ENCODE measurements around the gene UBAP2.

Gene UBAP2

DNA sequence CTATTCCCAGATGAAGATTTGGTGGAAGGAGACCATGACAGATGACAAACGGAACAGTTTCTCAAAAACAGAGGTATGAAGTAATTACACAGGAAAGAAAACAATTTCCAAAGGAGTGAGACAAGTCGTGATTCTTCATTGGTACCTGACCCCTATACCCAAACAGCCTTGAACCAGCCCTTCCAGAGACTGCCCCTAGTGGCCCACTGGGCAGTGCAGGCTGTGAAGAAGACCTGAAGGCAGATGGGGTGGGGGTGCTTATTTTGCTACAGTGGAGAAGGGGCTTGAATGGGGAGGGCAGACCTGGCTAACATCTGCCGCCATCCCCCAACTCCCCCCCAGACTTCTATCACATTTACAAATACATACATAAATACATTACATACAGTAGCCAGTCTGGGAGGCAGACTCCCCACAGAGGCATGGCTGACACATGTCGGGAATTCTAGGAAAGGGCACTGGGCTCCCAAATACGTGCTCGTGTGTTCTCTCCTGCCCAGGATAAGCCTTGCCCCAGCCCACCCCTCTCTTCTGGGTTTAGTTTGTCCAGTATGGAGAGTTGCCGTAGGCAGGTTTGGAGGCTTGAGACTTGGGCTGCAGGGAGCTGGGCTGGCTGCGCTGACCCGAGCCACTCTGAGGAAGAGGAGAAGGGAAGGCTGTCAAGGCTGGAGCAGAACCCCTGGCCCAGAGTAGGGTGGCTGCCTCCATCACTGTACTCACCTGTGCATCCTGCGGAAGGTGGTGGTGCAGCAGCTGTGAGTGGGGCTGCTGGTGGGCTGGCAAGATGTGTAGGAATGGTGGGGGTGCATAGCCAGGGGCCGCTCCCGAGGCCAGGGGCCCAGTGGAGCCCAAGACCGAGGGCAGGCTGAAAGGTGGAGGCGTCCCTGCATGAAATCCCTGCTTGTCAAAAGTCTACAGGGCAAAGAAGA lies 126.5 kb downstream of the UBAP2 start:
- DNase-seq, result no peak

DNA sequence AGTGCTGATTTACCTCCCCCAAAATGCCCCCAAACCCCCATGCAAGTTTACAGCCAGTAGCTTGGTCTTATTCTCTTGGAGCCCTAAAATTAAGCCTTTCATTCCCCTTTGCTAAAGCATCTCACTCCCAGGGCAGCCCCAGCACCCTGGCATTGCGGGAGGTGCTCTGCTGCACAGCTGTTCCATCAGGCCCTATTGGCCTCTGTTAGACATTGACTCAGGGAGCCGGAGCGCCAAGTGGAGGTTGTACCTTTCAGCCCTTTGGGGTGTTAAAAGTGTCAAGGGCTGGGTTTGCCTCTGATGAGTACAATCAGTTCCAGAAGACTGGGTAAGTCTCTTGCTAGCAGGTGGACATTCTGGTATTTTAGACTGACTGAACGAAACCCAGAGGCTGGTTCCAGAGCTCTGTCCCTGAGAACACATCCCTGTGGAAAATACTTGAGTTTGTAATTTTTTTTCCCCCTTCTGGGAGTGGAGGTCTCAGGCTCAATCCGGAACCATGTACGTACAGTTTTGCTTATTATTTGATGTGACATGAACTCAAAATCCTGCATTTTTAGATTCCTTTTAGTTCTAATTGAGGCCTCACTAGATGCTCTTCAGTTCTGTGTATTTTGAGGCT lies 129.3 kb downstream of the UBAP2 start:
- DNase-seq, result no peak

DNA sequence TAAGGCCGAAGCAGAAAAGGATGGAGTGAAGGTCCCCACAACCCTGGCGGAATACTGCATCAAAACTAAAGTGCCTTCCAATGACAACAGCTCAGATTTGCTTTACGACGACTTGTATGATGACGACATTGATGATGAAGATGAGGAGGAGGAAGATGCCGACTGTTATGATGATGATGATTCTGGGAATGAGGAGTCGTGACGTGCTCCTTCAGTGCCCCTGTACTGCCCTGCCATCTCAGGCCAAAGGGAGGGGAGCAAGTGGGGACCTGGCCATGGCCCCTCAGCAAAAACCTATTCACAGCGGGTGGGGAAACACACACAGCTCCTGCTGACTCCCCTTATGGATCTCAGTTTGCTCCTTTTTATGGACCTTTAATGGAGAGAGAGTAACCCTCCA lies 131.7 kb downstream of the UBAP2 start:
- DNase-seq, result no peak

- DNase-seq, result no peak
Measured at GRCh38 chr9:33914887-33915628, 133.6 kb downstream of the UBAP2 start.

DNA sequence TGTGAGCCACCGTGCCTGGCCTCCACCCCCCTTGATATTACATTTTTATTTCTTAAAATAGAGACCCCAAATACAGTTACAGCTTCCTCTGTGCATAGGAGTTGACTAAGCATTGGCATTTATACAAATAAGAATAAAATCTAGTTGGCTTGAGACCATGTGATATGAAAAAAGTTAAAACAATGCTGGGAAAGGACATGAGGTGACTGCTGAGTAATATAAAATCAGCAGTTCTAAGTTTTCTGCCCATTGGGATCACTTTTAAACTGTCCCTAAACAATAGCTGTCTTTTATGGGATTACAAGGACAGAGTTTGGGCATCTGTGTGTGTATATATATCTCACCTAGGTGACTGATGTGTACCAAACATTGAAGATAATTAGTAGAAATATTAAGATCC lies 135.1 kb downstream of the UBAP2 start:
- no peak for DNase-seq

DNA sequence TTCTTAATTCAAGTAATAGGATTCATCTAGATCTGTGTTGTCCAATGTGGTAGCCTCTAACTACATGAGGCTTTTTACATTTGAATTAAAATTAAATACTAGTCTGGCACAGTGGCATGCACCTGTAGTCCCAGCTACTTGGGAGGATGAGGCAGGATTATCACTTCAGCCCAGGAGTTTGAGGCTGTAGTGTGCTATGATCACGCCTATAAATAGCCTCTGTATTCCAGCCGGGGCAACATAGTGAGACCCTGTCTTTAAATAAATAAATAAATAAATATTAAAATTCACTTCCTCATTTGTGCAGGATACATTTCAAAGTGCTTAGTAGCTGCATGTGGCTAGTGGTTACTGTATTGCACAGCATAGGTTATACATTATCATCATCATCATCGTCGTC lies 139.9 kb downstream of the UBAP2 start:
- DNase-seq, result no peak

DNA sequence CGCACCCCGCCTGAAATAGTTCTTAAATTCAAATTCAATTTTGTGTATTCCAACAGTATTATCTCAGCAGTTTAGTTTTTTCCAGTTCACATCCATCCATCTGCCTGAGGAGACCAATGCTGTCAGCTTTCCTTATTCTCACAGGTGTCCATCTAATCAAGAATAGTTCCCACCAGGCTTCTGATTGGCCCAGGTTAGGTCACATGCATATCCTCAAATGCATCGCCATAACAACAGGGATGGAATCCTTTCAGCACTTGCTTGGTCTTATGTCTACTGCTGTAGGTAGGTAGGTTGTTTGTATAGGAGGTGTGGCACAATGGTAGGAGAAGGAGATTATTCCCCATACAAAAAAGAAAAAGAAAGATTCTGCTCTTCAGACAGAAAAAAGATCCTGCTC lies 140.6 kb downstream of the UBAP2 start:
- no peak for DNase-seq

DNA sequence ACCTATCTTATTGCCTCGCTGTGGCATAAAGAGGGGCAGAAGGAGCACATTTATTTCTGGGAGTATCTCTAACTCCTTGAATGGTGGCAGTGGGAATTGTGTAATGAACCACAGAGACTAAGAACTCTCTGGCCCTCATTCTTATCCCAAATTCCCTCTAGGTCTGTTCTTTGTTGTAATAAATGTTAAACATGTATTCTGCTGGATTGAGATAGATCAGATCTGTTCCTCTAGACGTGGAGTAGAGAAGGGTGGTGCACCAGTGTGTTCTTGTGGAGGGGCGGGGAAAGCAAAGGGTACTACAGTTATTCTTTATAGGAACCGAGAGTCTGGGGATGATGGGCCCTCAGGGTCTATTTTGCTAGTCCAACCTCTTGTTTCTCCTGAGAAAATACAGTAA lies 141.3 kb downstream of the UBAP2 start:
- no peak for DNase-seq

DNA sequence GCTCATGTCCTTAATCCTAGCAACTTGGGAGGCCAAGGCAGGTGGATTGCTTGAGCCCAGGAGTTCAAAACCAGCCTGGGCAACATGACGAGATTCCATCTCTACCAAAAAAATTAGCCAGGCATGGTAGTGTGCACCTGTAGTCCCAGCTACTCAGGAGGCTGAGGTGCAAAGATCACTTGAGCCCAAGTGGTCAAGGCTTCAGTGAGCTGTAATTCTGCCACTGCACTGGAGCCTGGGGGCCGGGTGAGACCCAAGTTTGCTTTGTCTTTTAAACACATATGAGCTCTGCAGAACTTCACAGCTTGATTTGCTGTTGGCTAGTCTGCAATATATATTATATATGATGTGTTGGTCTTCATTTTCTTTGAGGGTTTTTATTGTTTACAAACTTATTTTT lies 141.9 kb downstream of the UBAP2 start:
- no peak for DNase-seq

- no peak for DNase-seq
Measured at GRCh38 chr9:33905137-33905536, 143.6 kb downstream of the UBAP2 start.

DNA sequence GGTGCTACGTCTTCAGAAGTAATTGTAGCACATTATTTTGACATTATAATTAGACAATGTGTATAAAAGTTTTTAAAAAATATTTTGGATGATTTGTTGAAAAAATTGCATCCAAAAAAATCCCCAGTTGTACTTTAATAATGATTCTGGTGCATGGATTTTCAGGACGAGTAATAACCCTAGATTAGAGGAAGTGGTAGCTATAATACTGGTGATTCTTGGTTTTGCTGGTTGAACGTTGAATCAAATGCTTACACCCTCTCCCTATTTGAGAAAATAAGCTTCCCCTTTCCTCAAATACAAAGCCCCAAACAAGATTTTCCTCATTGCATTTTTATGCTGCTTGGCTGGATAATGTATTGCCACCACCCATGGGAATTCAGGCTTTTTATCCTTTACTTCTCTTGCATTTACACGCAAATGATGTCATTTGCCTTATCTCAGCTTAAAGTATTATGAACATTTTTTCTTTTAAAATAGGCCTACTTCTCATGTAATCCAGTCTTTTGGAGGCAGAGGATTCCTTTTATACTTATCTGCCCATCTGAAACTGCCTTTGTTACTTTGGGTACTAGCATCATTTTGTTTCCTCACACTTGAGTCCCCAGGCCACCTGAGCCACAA lies 145.4 kb downstream of the UBAP2 start:
- no peak for DNase-seq

- no peak for DNase-seq
Measured at GRCh38 chr9:33894316-33894715, 154.4 kb downstream of the UBAP2 start.

DNA sequence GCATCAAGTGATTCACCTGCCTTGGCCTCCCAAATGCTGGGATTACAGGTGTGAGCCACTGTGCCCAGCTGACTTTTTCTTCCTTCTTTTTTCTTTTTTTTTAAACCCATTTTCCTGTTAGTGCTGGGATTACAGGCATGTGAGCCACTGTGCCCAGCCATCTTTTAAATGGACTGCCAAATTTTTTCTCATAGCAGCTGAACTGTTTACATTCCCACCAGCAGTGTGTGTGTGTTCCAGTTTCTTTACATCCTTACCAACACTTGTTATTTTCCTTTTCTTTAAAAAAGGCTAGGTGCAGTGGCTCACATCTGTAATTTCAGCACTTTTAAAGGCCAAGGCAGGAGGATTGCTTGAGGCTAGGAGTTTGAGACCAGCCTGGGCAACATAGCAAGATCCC lies 154.8 kb downstream of the UBAP2 start:
- DNase-seq, result no peak

- DNase-seq, result no peak
Measured at GRCh38 chr9:33885948-33886347, 162.7 kb downstream of the UBAP2 start.

DNA sequence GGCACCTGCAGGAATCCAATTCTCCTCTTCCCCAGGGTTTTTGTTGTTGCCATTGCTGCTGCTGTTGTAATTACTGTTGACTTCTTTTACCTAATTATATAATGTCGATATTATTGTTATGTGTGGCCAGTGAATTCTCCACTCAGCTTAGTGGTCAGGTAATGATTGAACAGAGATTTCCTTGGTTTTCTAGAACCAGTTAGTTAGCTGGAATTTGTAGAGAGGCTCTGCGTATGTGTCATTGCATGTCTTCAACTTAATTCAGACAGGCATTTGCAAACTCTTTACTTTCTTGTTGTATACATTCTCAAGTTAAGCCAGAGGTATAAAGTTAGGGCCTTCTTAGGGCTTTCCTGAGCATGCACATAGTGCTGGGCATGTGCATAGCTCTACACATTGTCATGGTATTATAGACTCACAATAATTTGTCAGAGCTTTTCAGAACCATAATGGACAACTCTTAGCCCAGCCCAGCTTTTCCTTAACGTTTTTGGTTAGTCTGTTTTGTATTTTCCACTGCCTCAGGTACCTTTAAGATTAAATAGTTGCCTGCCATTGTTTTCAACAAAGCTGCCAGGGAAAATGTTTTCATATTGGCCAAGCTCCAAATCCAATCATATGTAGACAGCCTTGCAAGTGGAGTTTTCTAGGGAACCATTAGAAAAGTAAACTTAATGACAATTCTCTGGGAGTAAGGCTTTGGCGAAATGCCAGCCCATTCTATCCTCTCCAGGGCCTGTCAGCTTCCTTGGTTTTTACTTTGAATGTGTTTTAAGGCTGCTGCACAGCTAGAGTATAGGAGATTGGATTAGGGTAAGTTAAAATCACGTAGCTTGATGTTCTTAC lies 163.6 kb downstream of the UBAP2 start:
- no peak for DNase-seq

GRCh38 chr9:33881635-33882034 lies 167.1 kb downstream of the UBAP2 start:
- no peak for DNase-seq

GRCh38 chr9:33880211-33881089 lies 168.2 kb downstream of the UBAP2 start:
- no peak for DNase-seq

DNA sequence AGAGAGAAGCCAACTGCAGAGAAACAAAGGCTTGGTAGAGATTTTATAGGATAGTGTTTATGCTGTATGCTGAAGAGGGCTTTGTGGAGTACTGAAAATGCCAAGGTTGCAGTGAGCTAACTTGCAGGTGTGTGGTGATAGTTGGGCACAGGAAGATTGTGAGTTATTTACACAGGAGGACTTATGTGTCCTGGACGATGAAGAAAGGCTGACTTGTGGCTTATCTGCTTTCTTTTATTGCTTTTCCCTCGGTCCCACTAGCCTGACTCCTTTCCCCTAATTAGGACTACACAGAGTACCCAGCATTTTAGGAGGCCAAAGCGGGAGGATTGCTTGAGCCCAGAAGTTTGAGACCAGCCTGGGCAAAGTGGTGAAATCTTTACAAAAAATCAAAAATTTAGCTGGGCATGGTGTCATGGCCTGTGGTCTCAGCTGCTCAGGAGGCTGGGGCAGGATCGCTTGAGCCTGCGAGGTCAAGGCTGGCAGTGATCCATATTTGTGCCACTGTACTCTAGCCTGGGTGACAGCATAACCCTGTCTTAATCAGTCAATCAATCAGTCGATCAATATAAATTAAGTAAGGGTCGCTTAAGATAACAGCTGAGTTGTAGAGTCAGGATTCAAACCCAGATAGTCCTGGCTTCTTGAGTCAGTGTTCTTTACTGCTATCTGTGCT lies 169.9 kb downstream of the UBAP2 start:
- DNase-seq, result no peak

- DNase-seq, result no peak
Measured at GRCh38 chr9:33877727-33878489, 170.8 kb downstream of the UBAP2 start.

Measured in cortex of kidney (tissue), 1 donor.